ENCODE data around the gene OR2M4.

Gene OR2M4

GRCh38 chr1:248277876-248278275, 46.7 kb downstream of the OR2M4 start, which contains the start of gene OR2T33:
OR2T33 (minus strand) TSS chr1:248277976; CDS start chr1:248273814, 4,162 bp downstream.
- H3K4me3 ChIP-seq (ENCODE audit: low read depth, low read length), result no peak within 1 kb of the TSS

GRCh38 chr1:248288391-248288790, 57.2 kb downstream of the OR2M4 start:
- DNase-seq (ENCODE audit: low read depth), result peak; percentile 77
- H3K4me3 ChIP-seq (ENCODE audit: low read depth, low read length), result no peak overlapping the region
- TF ChIP-seq MAX (IDR thresholded peaks at IDR 0.05; ENCODE audit: low read depth, low read length) (no peak; the same call in 1 of the 2 replicates), MYC (IDR thresholded peaks at IDR 0.05; ENCODE audit: low read depth, low read length) (no peak), CTCF (IDR thresholded peaks at IDR 0.05; ENCODE audit: low read depth, low read length) (no peak), POLR2A (IDR thresholded peaks at IDR 0.05; ENCODE audit: extremely low read depth, insufficient read length) (no peak)

More at GRCh38 chr1:248277876-248278275, 46.7 kb downstream of the OR2M4 start, which contains the start of gene OR2T33:
- TF ChIP-seq MAX (IDR thresholded peaks at IDR 0.05; ENCODE audit: low read depth, low read length), result no peak
- no peak for TF ChIP-seq CTCF (IDR thresholded peaks at IDR 0.05; ENCODE audit: low read depth, low read length)
- TF ChIP-seq MYC (IDR thresholded peaks at IDR 0.05; ENCODE audit: low read depth, low read length), result no peak
- no peak for TF ChIP-seq POLR2A (IDR thresholded peaks at IDR 0.05; ENCODE audit: extremely low read depth, insufficient read length)
- no peak for DNase-seq (ENCODE audit: low read depth)
